ENCODE results near the gene ZNF791.
A peak's percentile ranks its signal among the peaks of the same experiment; 100 is the strongest.

The ZNF791 gene

DNA sequence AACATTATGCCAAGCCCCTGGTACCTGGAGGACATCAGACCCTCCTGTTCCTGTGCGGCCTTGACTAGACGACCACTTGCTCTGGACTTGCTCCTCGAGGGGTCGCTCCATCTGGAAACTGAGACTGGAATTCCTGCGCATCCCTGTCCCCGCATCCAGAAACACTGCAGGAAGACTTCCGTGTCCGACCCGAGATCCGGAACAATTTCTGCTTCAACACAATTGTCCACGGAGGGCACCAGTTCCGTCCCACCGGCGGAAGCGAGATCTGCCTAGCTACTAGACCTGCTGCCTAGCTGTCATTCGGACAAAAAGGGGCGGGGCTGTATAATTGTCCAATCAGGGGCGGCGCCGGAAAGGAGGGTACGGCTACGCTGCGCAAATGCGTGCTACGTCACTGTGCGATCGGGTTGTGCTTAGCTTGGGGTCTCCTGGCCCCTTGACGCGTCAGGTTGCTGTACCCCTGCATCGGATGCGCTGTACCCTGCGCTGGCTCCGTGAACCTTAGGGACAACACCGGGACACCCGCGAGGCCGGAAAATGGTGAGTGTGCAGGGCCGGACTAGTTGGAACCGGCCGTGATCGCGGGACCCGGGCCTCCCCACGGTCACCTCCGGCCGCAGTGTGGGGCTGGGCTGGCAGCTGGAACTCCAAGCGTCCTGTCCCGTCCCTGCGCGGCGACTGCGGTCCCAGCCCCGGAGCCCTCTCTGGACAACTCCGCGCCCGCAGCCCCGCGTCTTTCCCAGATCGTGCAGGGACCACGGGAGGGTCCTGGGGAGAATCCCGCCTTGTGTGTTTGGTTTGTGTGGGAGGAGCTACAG is at the start of gene ZNF791, which contains the start of gene ZNF490 (continued):
- TF ChIP-seq GFI1B (tag by site-specific recombination; IDR thresholded peaks at IDR 0.05) (no peak), TRIM28 (IDR thresholded peaks at IDR 0.05; ENCODE audit: borderline replicate concordance, low read length) (peak; percentile 93), ZNF560 (tag by site-specific recombination; IDR thresholded peaks at IDR 0.05; ENCODE audit: borderline replicate concordance) (no peak), ZBTB10 (tag by site-specific recombination; IDR thresholded peaks at IDR 0.05) (peak; percentile 91), ZNF670 (tag by site-specific recombination; IDR thresholded peaks at IDR 0.05; ENCODE audit: low read depth) (no peak), ZNF558 (tag by site-specific recombination; IDR thresholded peaks at IDR 0.05) (no peak)

- CTCF ChIA-PET, result interaction anchor here (0.5 to 2.4 kb wide), 22 partner anchors 8 to 706 kb away, joined by 3 to 8 read pairs (median 4); partner anchors contain the start of genes MAN2B1, WDR83, ZNF490 and ZNF564
- Histone ChIP-seq H3K27ac (ENCODE audit: extremely low read depth, low read depth, low read length) (no peak overlapping the region), H3K4me1 (ENCODE audit: control insufficient read depth, insufficient read depth, low read length) (no peaks in the 10 kb centered on the region), H3K9me3 (ENCODE audit: control insufficient read depth, insufficient read depth, low read depth, low read length) (no peaks in the 10 kb centered on the region), H3K36me3 (ENCODE audit: control insufficient read depth in 2 of 2, insufficient read depth in 1 of 2, low read length in 2 of 2) (no peaks in the 10 kb centered on the region), H3K4me3 (ENCODE audit: low read depth, low read length) (no peak overlapping the region)
- POLR2A ChIA-PET, result no interaction called here
- TF ChIP-seq ZNF623 (tag by site-specific recombination; IDR thresholded peaks at IDR 0.05) (no peak), ZNF175 (tag by site-specific recombination; IDR thresholded peaks at IDR 0.05) (no peak), ZNF792 (tag by site-specific recombination; IDR thresholded peaks at IDR 0.05) (no peak), ZNF580 (tag by site-specific recombination; IDR thresholded peaks at IDR 0.05) (no peak), ZNF10 (tag by site-specific recombination; IDR thresholded peaks at IDR 0.05) (no peak), ZNF596 (tag by site-specific recombination; IDR thresholded peaks at IDR 0.05) (no peak), ZNF785 (tag by site-specific recombination; IDR thresholded peaks at IDR 0.05) (no peak), ZBTB17 (tag by site-specific recombination; IDR thresholded peaks at IDR 0.05) (peak; percentile 36; the same call in 1 of the 2 replicates), SP7 (tag by site-specific recombination; IDR thresholded peaks at IDR 0.05) (no peak), ZNF266 (tag by site-specific recombination; IDR thresholded peaks at IDR 0.05; ENCODE audit: low read depth) (no peak), ZNF335 (tag by site-specific recombination; conservative IDR thresholded peaks at IDR 0.05) (peak; percentile 22; the same call in 1 of the 2 replicates), PRDM4 (tag by site-specific recombination; IDR thresholded peaks at IDR 0.05) (no peak; the same call in 1 of the 2 replicates), ZNF292 (tag by site-specific recombination; IDR thresholded peaks at IDR 0.05; ENCODE audit: borderline replicate concordance, low read depth) (no peak), ZNF549 (tag by site-specific recombination; IDR thresholded peaks at IDR 0.05) (no peak), MEIS1 (CRISPR knock-in tag; IDR thresholded peaks at IDR 0.05; ENCODE audit: borderline replicate concordance) (no peak)
- TF ChIP-seq, protein P1, sequence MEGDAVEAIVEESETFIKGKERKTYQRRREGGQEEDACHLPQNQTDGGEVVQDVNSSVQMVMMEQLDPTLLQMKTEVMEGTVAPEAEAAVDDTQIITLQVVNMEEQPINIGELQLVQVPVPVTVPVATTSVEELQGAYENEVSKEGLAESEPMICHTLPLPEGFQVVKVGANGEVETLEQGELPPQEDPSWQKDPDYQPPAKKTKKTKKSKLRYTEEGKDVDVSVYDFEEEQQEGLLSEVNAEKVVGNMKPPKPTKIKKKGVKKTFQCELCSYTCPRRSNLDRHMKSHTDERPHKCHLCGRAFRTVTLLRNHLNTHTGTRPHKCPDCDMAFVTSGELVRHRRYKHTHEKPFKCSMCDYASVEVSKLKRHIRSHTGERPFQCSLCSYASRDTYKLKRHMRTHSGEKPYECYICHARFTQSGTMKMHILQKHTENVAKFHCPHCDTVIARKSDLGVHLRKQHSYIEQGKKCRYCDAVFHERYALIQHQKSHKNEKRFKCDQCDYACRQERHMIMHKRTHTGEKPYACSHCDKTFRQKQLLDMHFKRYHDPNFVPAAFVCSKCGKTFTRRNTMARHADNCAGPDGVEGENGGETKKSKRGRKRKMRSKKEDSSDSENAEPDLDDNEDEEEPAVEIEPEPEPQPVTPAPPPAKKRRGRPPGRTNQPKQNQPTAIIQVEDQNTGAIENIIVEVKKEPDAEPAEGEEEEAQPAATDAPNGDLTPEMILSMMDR (tag by site-specific recombination; IDR thresholded peaks at IDR 0.05), result peak; percentile 70
- TF ChIP-seq, protein P2, sequence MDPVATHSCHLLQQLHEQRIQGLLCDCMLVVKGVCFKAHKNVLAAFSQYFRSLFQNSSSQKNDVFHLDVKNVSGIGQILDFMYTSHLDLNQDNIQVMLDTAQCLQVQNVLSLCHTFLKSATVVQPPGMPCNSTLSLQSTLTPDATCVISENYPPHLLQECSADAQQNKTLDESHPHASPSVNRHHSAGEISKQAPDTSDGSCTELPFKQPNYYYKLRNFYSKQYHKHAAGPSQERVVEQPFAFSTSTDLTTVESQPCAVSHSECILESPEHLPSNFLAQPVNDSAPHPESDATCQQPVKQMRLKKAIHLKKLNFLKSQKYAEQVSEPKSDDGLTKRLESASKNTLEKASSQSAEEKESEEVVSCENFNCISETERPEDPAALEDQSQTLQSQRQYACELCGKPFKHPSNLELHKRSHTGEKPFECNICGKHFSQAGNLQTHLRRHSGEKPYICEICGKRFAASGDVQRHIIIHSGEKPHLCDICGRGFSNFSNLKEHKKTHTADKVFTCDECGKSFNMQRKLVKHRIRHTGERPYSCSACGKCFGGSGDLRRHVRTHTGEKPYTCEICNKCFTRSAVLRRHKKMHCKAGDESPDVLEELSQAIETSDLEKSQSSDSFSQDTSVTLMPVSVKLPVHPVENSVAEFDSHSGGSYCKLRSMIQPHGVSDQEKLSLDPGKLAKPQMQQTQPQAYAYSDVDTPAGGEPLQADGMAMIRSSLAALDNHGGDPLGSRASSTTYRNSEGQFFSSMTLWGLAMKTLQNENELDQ (tag by site-specific recombination; IDR thresholded peaks at IDR 0.05; ENCODE audit: low read depth), result no peak
- TF ChIP-seq, protein P3, sequence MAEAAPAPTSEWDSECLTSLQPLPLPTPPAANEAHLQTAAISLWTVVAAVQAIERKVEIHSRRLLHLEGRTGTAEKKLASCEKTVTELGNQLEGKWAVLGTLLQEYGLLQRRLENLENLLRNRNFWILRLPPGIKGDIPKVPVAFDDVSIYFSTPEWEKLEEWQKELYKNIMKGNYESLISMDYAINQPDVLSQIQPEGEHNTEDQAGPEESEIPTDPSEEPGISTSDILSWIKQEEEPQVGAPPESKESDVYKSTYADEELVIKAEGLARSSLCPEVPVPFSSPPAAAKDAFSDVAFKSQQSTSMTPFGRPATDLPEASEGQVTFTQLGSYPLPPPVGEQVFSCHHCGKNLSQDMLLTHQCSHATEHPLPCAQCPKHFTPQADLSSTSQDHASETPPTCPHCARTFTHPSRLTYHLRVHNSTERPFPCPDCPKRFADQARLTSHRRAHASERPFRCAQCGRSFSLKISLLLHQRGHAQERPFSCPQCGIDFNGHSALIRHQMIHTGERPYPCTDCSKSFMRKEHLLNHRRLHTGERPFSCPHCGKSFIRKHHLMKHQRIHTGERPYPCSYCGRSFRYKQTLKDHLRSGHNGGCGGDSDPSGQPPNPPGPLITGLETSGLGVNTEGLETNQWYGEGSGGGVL (tag by site-specific recombination; IDR thresholded peaks at IDR 0.05), result no peak
These were observed 46.6 kb upstream of the ZNF791 start for GRCh38 chr19:12564016-12564664.

All from HEK293 (cell line).